ENCODE results near the gene SORBS1. TPM values are rescaled to one million over a fixed set of nuclear protein-coding genes. Genes with fewer than 3 reads are reported as not detected.

SORBS1 gene
- total and polyA plus RNA-seq, 2 of the 13 experiments (the other 11 are each of a cell fraction or from before 2014, with no cell fraction given), result 16.8 to 39.8 TPM

DNA sequence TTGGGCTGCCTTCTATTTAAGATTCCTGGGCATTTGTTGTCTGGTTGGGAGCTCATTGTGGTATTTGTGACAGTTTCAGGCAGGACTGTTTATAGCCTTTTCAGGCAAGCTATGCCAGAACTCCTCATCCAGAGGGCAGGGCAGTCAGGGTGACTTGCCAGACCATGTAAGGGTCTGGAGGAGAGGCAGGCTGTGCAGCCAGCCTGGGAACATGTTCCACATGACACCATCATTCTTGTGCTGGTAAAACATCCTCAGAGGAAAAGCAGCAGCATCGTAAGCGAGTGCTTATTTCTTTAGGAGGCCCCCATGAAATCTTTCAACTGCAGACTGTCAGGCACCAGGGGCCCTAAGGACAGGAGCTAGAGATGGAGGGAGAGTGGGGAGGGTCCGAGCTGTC is 44.0 kb upstream of the SORBS1 start:
- Histone ChIP-seq H4K20me1 (ENCODE audit: insufficient read depth, low read length) (no peaks in the 10 kb centered on the region), H3K27me3 (ENCODE audit: control insufficient read depth in 1 of 2, insufficient read depth in 2 of 2, low read length in 2 of 2) (no peaks in the 10 kb centered on the region), H3K27ac (ENCODE audit: extremely low read length, insufficient read depth, low read length) (no peak overlapping the region), H3K9ac (ENCODE audit: insufficient read depth, low read depth, low read length) (no peak overlapping the region), H3K4me2 (ENCODE audit: low read depth, low read length) (no peak overlapping the region), H3K4me1 (ENCODE audit: insufficient read depth, low read length) (peaks cover 42% of the 10 kb centered on the region), H3K9me3 (ENCODE audit: low read length) (no peaks in the 10 kb centered on the region), H3K79me2 (ENCODE audit: insufficient read depth, low read length) (no peaks in the 10 kb centered on the region), H3K4me3 (replicated peaks in 1 of 3; ENCODE audit: insufficient read depth in 1 of 3, low read depth in 2 of 3, low read length in 3 of 3) (no peak overlapping the region), H2AFZ (ENCODE audit: low read length) (no peak overlapping the region), H3K36me3 (replicated peaks in 1 of 2; ENCODE audit: control insufficient read depth in 1 of 2, insufficient read depth in 2 of 2, low read length in 2 of 2) (peaks cover 18 to 42% of the 10 kb centered on the region in 2 experiments)
- BruUV-seq (replicated peaks), result no TSS peak
- ATAC-seq, result 0 out of 3 replicates have a peak, but pooled peaks have one; percentile 3
- in situ Hi-C loops (cut with HindIII; ENCODE audit: extremely low pct_ligation_motif_present, low pct_unique_long_range_greater_than_20kb), result loop anchor here (25.0 kb wide), 1 partner anchor 468 kb away; no protein-coding TSS in a partner anchor
- CTCF ChIA-PET (ENCODE audit: low intra/inter-chr PET ratio, low total read pairs), result no interaction called here
- POLR2A ChIA-PET, result no interaction called here
- intact Hi-C loops (cut with micrococcal nuclease; ENCODE audit: unreplicated experiment), result loop anchor here (10.0 kb wide), 1 partner anchor 470 kb away; no protein-coding TSS in a partner anchor
- FAIRE-seq, result no peak
- DNase-seq (ENCODE audit: low spot score), result no peak
- 100% methylated on average over 3 of the region's 3 CpGs for WGBS (ENCODE audit: low lambda C conversion rate)
- TF ChIP-seq POLR2AphosphoS5 (IDR thresholded peaks at IDR 0.05; ENCODE audit: low read depth, low read length), result peak; percentile 27; the same call in 1 of the 2 replicates
- no peak for TF ChIP-seq ZNF766 (CRISPR knock-in tag; IDR thresholded peaks at IDR 0.05; ENCODE audit: borderline replicate concordance)
- TF ChIP-seq MBD4 (IDR thresholded peaks at IDR 0.05; ENCODE audit: borderline replicate concordance, low read length), result peak; percentile 61; the same call in 1 of the 2 replicates
- peak; percentile 21 for TF ChIP-seq AGO2 (optimal IDR thresholded peaks at IDR 0.05; ENCODE audit: low read depth, low read length)
- no peak for TF ChIP-seq ARNT (IDR thresholded peaks at IDR 0.05)
- TF ChIP-seq NR1H2 (CRISPR knock-in tag; IDR thresholded peaks at IDR 0.05; ENCODE audit: borderline replicate concordance, low read depth), result no peak
- TF ChIP-seq NBN (conservative IDR thresholded peaks at IDR 0.05), result no peak
- no peak for TF ChIP-seq PHF20 (CRISPR knock-in tag; IDR thresholded peaks at IDR 0.05)

DNA sequence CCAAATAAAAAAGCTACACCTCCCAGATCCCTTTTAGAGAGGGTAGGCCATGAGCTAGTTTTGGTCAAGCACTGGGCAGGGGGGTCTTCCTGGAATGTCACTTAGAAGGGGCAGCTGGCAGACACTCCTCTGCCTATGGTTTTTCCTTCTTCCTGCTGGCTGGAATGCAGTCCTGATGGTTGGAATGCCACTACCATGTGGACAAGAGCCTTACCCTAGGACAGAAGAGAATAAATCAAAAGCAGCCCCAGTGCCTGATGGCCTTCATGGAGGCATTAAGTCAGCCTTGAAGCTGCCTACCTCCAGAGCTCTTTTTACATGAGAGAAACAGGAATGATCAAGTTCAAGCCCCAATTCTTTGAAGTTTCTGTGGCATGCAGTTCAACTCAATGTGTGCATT is 43.5 kb upstream of the SORBS1 start:
- FAIRE-seq, result no peak
- CTCF ChIA-PET (ENCODE audit: low intra/inter-chr PET ratio, low total read pairs), result no interaction called here

More for the DNA sequence above, 43.5 kb upstream of the SORBS1 start:
- POLR2A ChIA-PET, result no interaction called here
- no peaks in the 10 kb centered on the region for H3K27me3 ChIP-seq (ENCODE audit: control insufficient read depth in 1 of 2, insufficient read depth in 2 of 2, low read length in 2 of 2)
- in situ Hi-C loops (cut with HindIII; ENCODE audit: extremely low pct_ligation_motif_present, low pct_unique_long_range_greater_than_20kb), result loop anchor here (5.0 to 25.0 kb wide), 3 partner anchors 172 to 467 kb away; no protein-coding TSS in a partner anchor
- no peak overlapping the region for H3K9ac ChIP-seq (ENCODE audit: insufficient read depth, low read depth, low read length)
- no peak overlapping the region for H3K4me2 ChIP-seq (ENCODE audit: low read depth, low read length)
- BruUV-seq (replicated peaks), result no TSS peak
- ATAC-seq (peak; percentile 41), DNase-seq (ENCODE audit: low spot score) (peak; percentile 18)
- no peak overlapping the region for H2AFZ ChIP-seq (ENCODE audit: low read length)
- no peak for TF ChIP-seq IKZF4 (CRISPR knock-in tag; IDR thresholded peaks at IDR 0.05; ENCODE audit: borderline replicate concordance, low read depth, not compliant biosample characterization)
- TF ChIP-seq AKAP8 (CRISPR knock-in tag; IDR thresholded peaks at IDR 0.05), result 0 out of 2 replicates have a peak, but pooled peaks have one; percentile 16
- TF ChIP-seq ZKSCAN1 (IDR thresholded peaks at IDR 0.05; ENCODE audit: low read length), result no peak
- no peak for TF ChIP-seq MXD4 (CRISPR knock-in tag; IDR thresholded peaks at IDR 0.05)
- TF ChIP-seq SALL2 (CRISPR knock-in tag; IDR thresholded peaks at IDR 0.05), result no peak
- TF ChIP-seq RBM22 (optimal IDR thresholded peaks at IDR 0.05; ENCODE audit: low read length), result peak; percentile 72
- peak; percentile 84 for TF ChIP-seq TEAD3 (CRISPR knock-in tag; optimal IDR thresholded peaks at IDR 0.05; ENCODE audit: borderline replicate concordance)
- 0 out of 4 replicates have a peak, but pooled peaks of 1 of the 2 experiments have one; percentile 20 for TF ChIP-seq POLR2A (IDR thresholded peaks at IDR 0.05; ENCODE audit: insufficient read depth in 1 of 2, low read depth in 2 of 2, low read length in 2 of 2)
- no peak overlapping the region for H3K4me3 ChIP-seq (replicated peaks in 1 of 3; ENCODE audit: insufficient read depth in 1 of 3, low read depth in 2 of 3, low read length in 3 of 3)
- peaks cover 42% of the 10 kb centered on the region for H3K4me1 ChIP-seq (ENCODE audit: insufficient read depth, low read length)
- no peaks in the 10 kb centered on the region for H3K9me3 ChIP-seq (ENCODE audit: low read length)
- intact Hi-C loops (cut with micrococcal nuclease; ENCODE audit: unreplicated experiment), result loop anchor here (5.0 to 10.0 kb wide), 3 partner anchors 42 to 470 kb away; partner anchors contain the start of gene SORBS1
- no peaks in the 10 kb centered on the region for H4K20me1 ChIP-seq (ENCODE audit: insufficient read depth, low read length)
- H3K79me2 ChIP-seq (ENCODE audit: insufficient read depth, low read length), result no peaks in the 10 kb centered on the region
- peaks cover 16 to 39% of the 10 kb centered on the region in 2 experiments for H3K36me3 ChIP-seq (replicated peaks in 1 of 2; ENCODE audit: control insufficient read depth in 1 of 2, insufficient read depth in 2 of 2, low read length in 2 of 2)
- no peak overlapping the region for H3K27ac ChIP-seq (ENCODE audit: extremely low read length, insufficient read depth, low read length)
